Ascending aorta (tissue), 2 donors: ENCODE results near the gene SMARCC1. TPM values are rescaled to one million over a fixed set of nuclear protein-coding genes. Genes with fewer than 3 reads are reported as not detected.

ENCODE experiments used
- DNase-seq, 2 donors: peaks; one replicate each; pipeline ENCODE4 v3.0.0-alpha.2; 2019; ENCODE audit warnings: low spot score in 2 of 2
- H3K27ac ChIP-seq, 2 donors: fragments of 200-600 bp; sonication (generic); one replicate each; pipeline ENCODE4 v1.5.1; 2016 to 2017; ENCODE audit warnings: mild to moderate bottlenecking in 1 of 2
- H3K27me3 ChIP-seq: fragments of 200-600 bp; sonication (generic); one replicate; pipeline ENCODE4 v1.5.1; 2017
- H3K36me3 ChIP-seq, 2 donors: fragments of 200-600 bp; sonication (generic); one replicate each; pipeline ENCODE4 v1.5.1; 2016
- H3K4me1 ChIP-seq, 2 donors: fragments of 200-600 bp; sonication (generic); one replicate each; pipeline ENCODE4 v1.5.1; 2016 to 2017; ENCODE audit warnings: mild to moderate bottlenecking in 1 of 2
- H3K4me3 ChIP-seq, 2 donors: fragments of 200-600 bp; sonication (generic); one replicate each; pipeline ENCODE4 v1.5.1; 2016 to 2017; ENCODE audit warnings: mild to moderate bottlenecking in 1 of 2
- H3K9me3 ChIP-seq, 2 donors: fragments of 200-600 bp; sonication (generic); one replicate each; pipeline ENCODE4 v1.5.1; 2016
- CTCF ChIP-seq, 3 experiments: fragments of 200-600 bp in 2 of 3; fragments of 450-650 bp in 1 of 3; sonication (generic) in 2 of 3; IDR thresholded peaks; one replicate each; pipeline ENCODE4 v1.5.1; 2016 to 2019; ENCODE audit warnings: antibody characterized with exemption in 3 of 3, mild to moderate bottlenecking in 1 of 3, moderate library complexity in 1 of 3
- intact Hi-C: fragments of 100-400 bp; cut with DNase I; formaldehyde crosslinking; loops from one replicate; pipeline ENCODE4 v1.15.1; 2023
- total RNA-seq: library from RNA; depleted of rRNA; stranded (reverse); fragments of >200 nt; gene quantifications from one replicate; pipeline ENCODE4 v1.1.0, GENCODE V29; 2016

The SMARCC1 gene
- total RNA-seq, 1 donor from 2014 or later: 24.8 TPM

GRCh38 chr3:47581422-47581821 lies 200.3 kb downstream of the SMARCC1 start:
- no peaks in the 10 kb centered on the region for H3K27me3 ChIP-seq
- TF ChIP-seq CTCF (IDR thresholded peaks at IDR 0.05): no peak
- H3K4me3 ChIP-seq: no peak overlapping the region
- H3K9me3 ChIP-seq: no peaks in the 10 kb centered on the region
- intact Hi-C loops: no loop called here
- peaks cover 2 to 14% of the 10 kb centered on the region in 2 donors for H3K36me3 ChIP-seq
- DNase-seq: no peak
- peaks cover 0 to 10% of the 10 kb centered on the region in 2 donors for H3K4me1 ChIP-seq
- H3K27ac ChIP-seq: no peak overlapping the region

DNA sequence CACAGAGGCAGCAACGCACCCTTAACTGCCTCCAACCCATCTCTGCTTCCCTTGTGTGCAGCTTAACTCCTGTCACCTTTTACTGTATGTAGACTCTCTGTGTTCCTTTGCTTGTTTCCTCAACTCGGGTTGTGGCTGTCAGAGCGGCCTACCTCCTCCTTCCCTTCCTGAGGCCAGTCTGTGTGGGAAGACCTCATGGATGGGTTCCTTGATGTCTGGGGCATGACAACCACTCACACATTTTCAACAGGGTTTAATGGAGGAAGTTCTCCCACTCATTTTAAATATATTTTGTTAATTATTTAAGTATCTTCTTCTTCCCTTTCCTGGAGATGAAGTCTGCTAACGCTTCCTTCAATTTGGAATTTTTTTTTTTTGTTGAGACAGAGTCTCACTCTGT lies 201.2 kb downstream of the SMARCC1 start:
- Histone ChIP-seq H3K9me3 (no peaks in the 10 kb centered on the region), H3K4me1 (peaks cover 0 to 10% of the 10 kb centered on the region in 2 donors), H3K36me3 (peaks cover 0 to 7% of the 10 kb centered on the region in 2 donors), H3K4me3 (no peak overlapping the region), H3K27me3 (no peaks in the 10 kb centered on the region), H3K27ac (no peak overlapping the region)
- DNase-seq: no peak
- intact Hi-C loops: no loop called here
- TF ChIP-seq CTCF (IDR thresholded peaks at IDR 0.05): no peak

GRCh38 chr3:47579875-47580274 lies 201.8 kb downstream of the SMARCC1 start:
- intact Hi-C loops: loop anchor here (2.0 kb wide), 1 partner anchor 33 kb away; no protein-coding TSS in a partner anchor
- no peak for DNase-seq
- H3K27me3 ChIP-seq: no peaks in the 10 kb centered on the region
- no peak for TF ChIP-seq CTCF (IDR thresholded peaks at IDR 0.05)
- H3K9me3 ChIP-seq: no peaks in the 10 kb centered on the region
- no peak overlapping the region for H3K27ac ChIP-seq
- peaks cover 0 to 10% of the 10 kb centered on the region in 2 donors for H3K4me1 ChIP-seq
- H3K36me3 ChIP-seq: peaks cover 0 to under 1% of the 10 kb centered on the region in 2 donors
- no peak overlapping the region for H3K4me3 ChIP-seq

GRCh38 chr3:47578691-47579632 lies 202.7 kb downstream of the SMARCC1 start, which contains the start of gene CSPG5:
CSPG5 (minus strand) TSS chr3:47578865; CDS start chr3:47578693, 172 bp downstream.
- peak within 1 kb of the TSS; percentile 76 to 86 for H3K4me3 ChIP-seq
- no peak for TF ChIP-seq CTCF (IDR thresholded peaks at IDR 0.05)
- intact Hi-C loops: loop anchor here (2.0 kb wide), 1 partner anchor 34 kb away; no protein-coding TSS in a partner anchor
- H3K36me3 ChIP-seq: no peaks in the 10 kb centered on the region
- DNase-seq: no peak
- H3K27ac ChIP-seq: no peak within 1 kb of the TSS
- no peaks in the 10 kb centered on the region for H3K9me3 ChIP-seq
- H3K4me1 ChIP-seq: peaks cover 0 to 10% of the 10 kb centered on the region in 2 donors
- no peaks in the 10 kb centered on the region for H3K27me3 ChIP-seq

DNA sequence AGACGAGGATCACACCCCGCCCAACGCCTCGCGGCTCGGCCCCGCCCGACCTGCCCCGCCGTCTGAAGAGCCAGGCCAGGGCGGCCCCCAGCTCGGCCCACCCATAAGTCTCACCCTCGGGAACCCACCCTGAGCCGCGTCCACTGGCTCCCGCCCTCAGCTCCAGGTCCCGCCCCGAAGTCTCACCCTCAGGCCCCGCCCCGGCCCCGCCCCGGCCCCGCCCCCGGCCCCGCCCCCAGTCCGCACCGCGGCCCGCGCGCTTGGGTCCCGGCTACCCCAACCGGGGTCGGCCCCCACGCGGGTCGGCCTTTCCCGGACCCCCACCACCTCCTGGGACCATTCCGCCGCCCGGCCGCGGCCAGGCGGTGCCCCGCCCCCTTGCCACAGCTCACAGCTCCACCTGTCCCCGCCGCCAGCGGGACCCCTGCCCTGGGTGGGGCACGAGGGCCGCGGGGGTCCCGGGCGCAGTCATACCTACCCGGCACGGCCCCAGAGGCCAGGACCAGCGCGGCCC lies 203.5 kb downstream of the SMARCC1 start:
- intact Hi-C loops: loop anchor here (2.0 kb wide), 1 partner anchor 35 kb away; no protein-coding TSS in a partner anchor
- no peak for TF ChIP-seq CTCF (IDR thresholded peaks at IDR 0.05)
- Histone ChIP-seq H3K36me3 (no peaks in the 10 kb centered on the region), H3K9me3 (no peaks in the 10 kb centered on the region), H3K4me1 (peaks cover 0 to 10% of the 10 kb centered on the region in 2 donors), H3K27me3 (no peaks in the 10 kb centered on the region), H3K27ac (no peak overlapping the region), H3K4me3 (peak overlapping the region; percentile 76 to 86)
- peak in 1 of 2 donors; percentile 70 for DNase-seq
